Gastrocnemius medialis (tissue), 4 donors: Measurements from ENCODE around the gene PCDHA7. TPM values are rescaled to one million over a fixed set of nuclear protein-coding genes. Genes with fewer than 3 reads are reported as not detected.
"Not testable (repeated sequence)": the region's sequence is repeated elsewhere in the genome, so short reads cannot be mapped to it uniquely, and the experiment has no call there.

Experiments used
- ATAC-seq, 2 donors: fragments of 150-250 bp; one replicate each; pipeline ENCODE4 v1.9.1; 2016
- DNase-seq, 2 donors: peaks; one replicate each; pipeline ENCODE4 v3.0.0-alpha.2; 2019
- H3K27ac ChIP-seq, 4 donors: fragments of 200-600 bp; sonication (generic); 1 replicate in 1 of 4; 2 replicates in 3 of 4; pipeline ENCODE4 v1.5.1; 2016 to 2018; ENCODE audit warnings: mild to moderate bottlenecking in 2 of 4, moderate library complexity in 1 of 4
- H3K27me3 ChIP-seq, 3 donors: fragments of 200-600 bp; sonication (generic) in 2 of 3; 1 replicate in 1 of 3; 2 replicates in 2 of 3; pipeline versions ENCODE4 v1.5.1 to v1.6.0; 2016 to 2019; ENCODE audit warnings: mild to moderate bottlenecking in 1 of 3, moderate library complexity in 1 of 3
- H3K36me3 ChIP-seq, 2 donors: fragments of 200-600 bp; sonication (generic) in 1 of 2; one replicate each; pipeline ENCODE4 v1.5.1; 2017 to 2018
- H3K4me1 ChIP-seq, 2 donors: fragments of 200-600 bp; sonication (generic) in 1 of 2; one replicate each; pipeline ENCODE4 v1.5.1; 2016 to 2017; ENCODE audit warnings: mild to moderate bottlenecking in 2 of 2
- H3K4me3 ChIP-seq, 4 donors: fragments of 200-600 bp; sonication (generic) in 3 of 4; 1 replicate in 1 of 4; 2 replicates in 3 of 4; pipeline ENCODE4 v1.5.1; 2016 to 2019; ENCODE audit warnings: mild to moderate bottlenecking in 2 of 4
- H3K9me3 ChIP-seq, 3 donors: fragments of 200-600 bp; sonication (generic) in 2 of 3; 1 replicate in 1 of 3; 2 replicates in 2 of 3; pipeline ENCODE4 v1.5.1; 2016 to 2019
- CTCF ChIP-seq, 5 experiments: fragments of 450-650 bp in 3 of 5; fragments of 200-600 bp in 2 of 5; sonication (generic) in 2 of 5; IDR thresholded peaks in 4 of 5; conservative IDR thresholded peaks in 1 of 5; 1 replicate in 4 of 5; 2 replicates in 1 of 5; pipeline ENCODE4 v1.5.1; 2016 to 2019; ENCODE audit warnings: antibody characterized with exemption in 5 of 5, mild to moderate bottlenecking in 3 of 5, moderate library complexity in 3 of 5
- POLR2A ChIP-seq, 2 donors: fragments of 450-650 bp; IDR thresholded peaks; one replicate each; pipeline ENCODE4 v1.6.1; 2017; ENCODE audit warnings: antibody characterized with exemption in 2 of 2, mild to moderate bottlenecking in 2 of 2, moderate library complexity in 2 of 2
- in situ Hi-C, 4 donors: fragments of 200-750 bp; cut with MboI; loops; one replicate each; pipeline versions ENCODE4 v1.15.0 to v1.8.0; 2017; ENCODE audit warnings: low sequenced_read_pairs in 4 of 4
- intact Hi-C: fragments of 100-400 bp; cut with DNase I; formaldehyde crosslinking; loops from one replicate; pipeline ENCODE4 v1.15.1; 2023; ENCODE audit warnings: low total_unique reads
- total RNA-seq, 4 donors: library from RNA; depleted of rRNA; stranded (reverse); fragments of >200 nt; gene quantifications; one replicate each; pipeline versions ENCODE4 v1.1.0 to v1.2.3, GENCODE V29; 2016

Gene PCDHA7
- total RNA-seq, 4 donors from 2014 or later, result 0.15 to 0.24 TPM; not detected in 2

DNA sequence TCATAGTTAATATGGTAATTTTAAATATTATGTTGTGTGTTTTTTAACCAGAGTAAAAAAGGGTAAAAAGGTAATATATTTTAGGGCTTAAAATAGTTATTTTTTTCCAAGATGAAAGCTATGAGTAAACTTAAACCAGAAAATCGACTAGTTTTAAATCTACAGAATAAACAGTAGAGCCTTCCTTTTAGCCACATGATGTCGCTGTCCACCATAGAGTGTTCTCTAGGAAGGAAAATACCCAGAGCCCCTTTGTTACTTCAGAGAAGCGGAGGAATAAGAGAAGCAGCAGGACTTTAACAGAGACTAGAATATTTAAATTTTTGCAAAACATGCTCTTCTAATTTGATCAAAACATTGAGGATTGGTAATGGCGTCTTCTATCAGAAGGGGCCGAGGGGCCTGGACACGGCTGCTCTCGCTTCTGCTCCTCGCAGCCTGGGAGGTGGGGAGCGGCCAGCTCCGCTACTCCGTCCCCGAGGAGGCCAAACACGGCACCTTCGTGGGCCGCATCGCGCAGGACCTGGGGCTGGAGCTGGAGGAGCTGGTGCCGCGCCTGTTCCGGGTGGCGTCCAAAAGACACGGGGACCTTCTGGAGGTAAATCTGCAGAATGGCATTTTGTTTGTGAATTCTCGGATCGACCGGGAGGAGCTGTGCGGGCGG is 39.3 kb upstream of the PCDHA7 start, which contains the start of gene PCDHA2:
Gene PCDHA2 (plus strand): TSS at position 258 of the 664 bp plus-strand sequence.
- DNase-seq, result no peak
- H3K4me3 ChIP-seq, result peak within 1 kb of the TSS in 2 of 4 donors; percentile 8 to 32

GRCh38 chr5:140795259-140795641 is 38.8 kb upstream of the PCDHA7 start:
- DNase-seq (no peak), ATAC-seq (no peak)
- intact Hi-C loops (no loop called here), in situ Hi-C loops (no loop called here)
- no peak for TF ChIP-seq POLR2A (IDR thresholded peaks at IDR 0.05)
- no peak for TF ChIP-seq CTCF (IDR thresholded peaks at IDR 0.05 in 4 of 5, conservative IDR thresholded peaks at IDR 0.05 in 1 of 5)
- Histone ChIP-seq H3K4me3 (peak overlapping the region in 1 of 4 donors; percentile 32), H3K36me3 (no peaks in the 10 kb centered on the region), H3K27me3 (peaks cover 0 to 17% (median 6%) of the 10 kb centered on the region in 3 donors), H3K9me3 (peaks cover 0 to 20% (median 0%) of the 10 kb centered on the region in 3 donors), H3K27ac (no peak overlapping the region), H3K4me1 (no peaks in the 10 kb centered on the region)

More for the DNA sequence above, 39.3 kb upstream of the PCDHA7 start, which contains the start of gene PCDHA2:
- in situ Hi-C loops, result no loop called here
- Histone ChIP-seq H3K27ac (no peak within 1 kb of the TSS), H3K4me1 (no peaks in the 10 kb centered on the region), H3K9me3 (peaks cover 0 to 20% (median 0%) of the 10 kb centered on the region in 3 donors), H3K36me3 (no peaks in the 10 kb centered on the region), H3K27me3 (peaks cover 0 to 14% (median 6%) of the 10 kb centered on the region in 3 donors)
- TF ChIP-seq CTCF (IDR thresholded peaks at IDR 0.05 in 4 of 5, conservative IDR thresholded peaks at IDR 0.05 in 1 of 5) (peak in 1 of 5 experiments; percentile 20), POLR2A (IDR thresholded peaks at IDR 0.05) (no peak)
- intact Hi-C loops, result no loop called here
- ATAC-seq, result no peak

DNA sequence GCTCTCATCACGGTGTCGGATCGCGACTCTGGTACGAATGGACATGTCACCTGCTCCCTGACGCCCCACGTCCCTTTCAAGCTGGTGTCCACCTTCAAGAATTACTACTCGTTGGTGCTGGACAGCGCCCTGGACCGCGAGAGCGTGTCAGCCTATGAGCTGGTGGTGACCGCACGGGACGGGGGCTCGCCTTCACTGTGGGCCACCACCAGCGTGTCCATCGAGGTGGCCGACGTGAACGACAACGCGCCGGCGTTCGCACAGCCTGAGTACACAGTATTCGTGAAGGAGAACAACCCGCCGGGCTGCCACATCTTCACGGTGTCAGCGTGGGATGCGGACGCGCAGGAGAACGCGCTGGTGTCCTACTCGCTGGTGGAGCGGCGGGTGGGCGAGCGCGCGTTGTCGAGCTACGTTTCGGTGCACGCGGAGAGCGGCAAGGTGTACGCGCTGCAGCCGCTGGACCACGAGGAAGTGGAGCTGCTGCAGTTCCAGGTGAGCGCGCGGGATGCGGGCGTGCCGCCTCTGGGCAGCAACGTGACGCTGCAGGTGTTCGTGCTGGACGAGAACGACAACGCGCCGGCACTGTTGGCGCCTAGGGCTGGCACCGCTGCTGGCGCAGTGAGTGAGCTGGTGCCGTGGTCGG is 37.9 kb upstream of the PCDHA7 start:
- H3K27ac ChIP-seq, H3K4me3 ChIP-seq, intact Hi-C loops, H3K36me3 ChIP-seq, in situ Hi-C loops, ATAC-seq, DNase-seq, H3K4me1 ChIP-seq: not testable (repeated sequence)
- Histone ChIP-seq H3K27me3 (peaks cover 0 to 22% (median 6%) of the 10 kb centered on the region in 3 donors), H3K9me3 (peaks cover 0 to 20% (median 0%) of the 10 kb centered on the region in 3 donors)

- Histone ChIP-seq H3K4me3 (no peak overlapping the region), H3K9me3 (peaks cover 0 to 20% (median 0%) of the 10 kb centered on the region in 3 donors), H3K36me3 (no peaks in the 10 kb centered on the region), H3K4me1 (no peaks in the 10 kb centered on the region), H3K27ac (no peak overlapping the region), H3K27me3 (peaks cover 0 to 22% (median 6%) of the 10 kb centered on the region in 3 donors)
- TF ChIP-seq CTCF (IDR thresholded peaks at IDR 0.05 in 4 of 5, conservative IDR thresholded peaks at IDR 0.05 in 1 of 5) (no peak), POLR2A (IDR thresholded peaks at IDR 0.05) (no peak)
- ATAC-seq (no peak), DNase-seq (no peak)
- in situ Hi-C loops, result no loop called here
- intact Hi-C loops, result no loop called here
Observed at GRCh38 chr5:140796718-140797095, 37.4 kb upstream of the PCDHA7 start.

- no peaks in the 10 kb centered on the region for H3K4me1 ChIP-seq
- intact Hi-C loops (no loop called here), in situ Hi-C loops (no loop called here)
- peak within 1 kb of the TSS in 3 of 4 donors; percentile 9 to 39 (median 36) for H3K4me3 ChIP-seq
- peaks cover 0 to 11% (median 0%) of the 10 kb centered on the region in 3 donors for H3K9me3 ChIP-seq
- no peak for ATAC-seq
- peaks cover 0 to 18% (median 3%) of the 10 kb centered on the region in 3 donors for H3K27me3 ChIP-seq
- no peak for DNase-seq
- TF ChIP-seq POLR2A (IDR thresholded peaks at IDR 0.05), result no peak
- TF ChIP-seq CTCF (IDR thresholded peaks at IDR 0.05 in 4 of 5, conservative IDR thresholded peaks at IDR 0.05 in 1 of 5), result peak in 1 of 5 experiments; percentile 30
- H3K36me3 ChIP-seq, result no peaks in the 10 kb centered on the region
- no peak within 1 kb of the TSS for H3K27ac ChIP-seq
Observed at GRCh38 chr5:140800816-140801493, 33.1 kb upstream of the PCDHA7 start, which contains the start of gene PCDHA3. PCDHA3 (plus strand) TSS chr5:140801057.
